HG03175 (cell line): ENCODE results near the gene NRG3.

ENCODE experiments used
- ATAC-seq: cut with Tn5 transposase; IDR thresholded peaks from one replicate; pipeline ENCODE4 v1.9.1; 2021; ENCODE audit warnings: mild to moderate bottlenecking, moderate library complexity; ENCODE audit not compliant: unreplicated experiment

Gene NRG3

GRCh38 chr10:82206831-82207230 is 331.8 kb downstream of the NRG3 start:
- ATAC-seq: no peak

- no peak for ATAC-seq
Measured at GRCh38 chr10:82208726-82209125, 333.7 kb downstream of the NRG3 start.

DNA sequence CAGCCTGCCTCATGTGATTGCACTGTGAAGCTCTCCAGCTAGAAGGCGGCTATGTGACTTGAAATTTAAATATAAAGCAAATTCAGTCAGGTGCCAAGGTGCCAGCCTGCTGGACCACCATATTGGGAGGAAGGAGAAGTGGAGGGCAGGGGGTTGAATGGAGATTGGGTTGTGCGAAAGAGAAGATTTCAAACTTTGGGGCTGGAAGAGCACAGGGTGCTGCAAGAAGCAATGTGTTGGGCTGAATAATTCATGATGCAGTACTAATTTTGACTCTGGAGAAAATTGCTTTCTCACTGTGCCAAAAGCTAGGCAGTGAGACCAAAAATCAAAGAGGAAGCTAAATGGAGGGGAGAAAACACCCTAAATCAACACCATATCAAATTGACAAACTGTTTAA is 335.3 kb downstream of the NRG3 start:
- no peak for ATAC-seq

GRCh38 chr10:82211346-82211745 is 336.4 kb downstream of the NRG3 start:
- ATAC-seq: no peak

- no peak for ATAC-seq
Measured at GRCh38 chr10:82212753-82213152, 337.8 kb downstream of the NRG3 start.

GRCh38 chr10:82213784-82214183 is 338.8 kb downstream of the NRG3 start:
- no peak for ATAC-seq

GRCh38 chr10:82221056-82221455 is 346.1 kb downstream of the NRG3 start:
- no peak for ATAC-seq

GRCh38 chr10:82221601-82222149 is 346.7 kb downstream of the NRG3 start:
- no peak for ATAC-seq

- no peak for ATAC-seq
Measured at GRCh38 chr10:82228701-82229100, 353.7 kb downstream of the NRG3 start.

- no peak for ATAC-seq
Measured at GRCh38 chr10:82234173-82234572, 359.2 kb downstream of the NRG3 start.

GRCh38 chr10:82236084-82236731 is 361.2 kb downstream of the NRG3 start:
- no peak for ATAC-seq

DNA sequence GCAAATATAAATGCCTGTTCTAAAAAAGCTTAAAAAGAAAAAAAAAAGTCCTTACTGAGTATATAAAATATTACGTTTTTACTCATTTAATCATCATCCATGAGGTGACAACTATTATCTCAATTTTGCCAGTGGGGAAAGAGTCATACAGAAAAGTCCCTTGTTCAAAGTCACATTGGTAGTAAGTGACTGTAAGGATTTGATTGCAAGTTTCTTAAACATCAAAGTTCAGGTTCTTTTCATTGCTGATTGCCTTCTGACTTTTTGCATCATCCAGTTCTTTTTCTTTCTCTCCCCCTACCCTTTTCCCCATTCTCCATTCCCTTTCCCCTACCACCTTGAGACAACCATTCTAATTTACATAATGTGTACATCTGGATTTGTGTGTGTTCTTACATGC is 363.3 kb downstream of the NRG3 start:
- no peak for ATAC-seq

GRCh38 chr10:82240408-82240807 is 365.4 kb downstream of the NRG3 start:
- no peak for ATAC-seq

DNA sequence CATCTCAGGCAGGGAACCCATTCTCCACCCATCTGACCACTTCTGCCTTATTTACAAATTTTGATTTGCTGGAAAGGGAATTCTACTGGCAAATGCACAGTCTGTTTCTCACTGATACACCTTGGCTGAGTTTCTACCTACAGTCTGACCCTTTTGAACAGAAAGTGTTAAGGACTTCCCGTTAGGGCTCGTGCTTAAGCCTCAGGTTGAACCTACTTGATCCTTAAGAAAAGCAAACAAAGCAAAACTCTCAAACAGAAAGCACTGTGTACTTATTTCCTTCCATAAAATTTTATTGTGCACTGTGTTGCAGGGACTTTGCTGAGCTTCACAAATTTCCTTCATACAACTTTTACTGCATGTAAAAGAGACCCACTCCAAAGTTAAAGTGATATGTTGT is 367.8 kb downstream of the NRG3 start:
- ATAC-seq: no peak

DNA sequence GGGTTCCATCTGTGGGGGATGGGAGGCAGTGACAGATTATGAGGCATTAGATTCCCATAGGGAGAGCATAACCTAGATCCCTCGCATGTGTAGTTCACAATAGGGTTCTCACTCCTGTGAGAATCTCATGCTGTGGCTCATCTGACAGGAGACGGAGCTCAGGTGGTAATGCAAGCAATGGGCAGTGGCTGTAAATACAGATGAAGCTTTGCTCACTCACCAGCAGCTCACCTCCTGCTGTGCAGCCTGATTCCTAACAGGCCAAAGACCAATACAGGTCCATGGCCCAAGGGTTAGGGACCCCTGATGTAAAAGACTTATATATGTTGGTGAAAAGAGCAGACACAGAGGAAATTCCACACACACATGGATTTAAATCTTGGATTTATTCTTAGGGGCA is 370.2 kb downstream of the NRG3 start:
- ATAC-seq: no peak

DNA sequence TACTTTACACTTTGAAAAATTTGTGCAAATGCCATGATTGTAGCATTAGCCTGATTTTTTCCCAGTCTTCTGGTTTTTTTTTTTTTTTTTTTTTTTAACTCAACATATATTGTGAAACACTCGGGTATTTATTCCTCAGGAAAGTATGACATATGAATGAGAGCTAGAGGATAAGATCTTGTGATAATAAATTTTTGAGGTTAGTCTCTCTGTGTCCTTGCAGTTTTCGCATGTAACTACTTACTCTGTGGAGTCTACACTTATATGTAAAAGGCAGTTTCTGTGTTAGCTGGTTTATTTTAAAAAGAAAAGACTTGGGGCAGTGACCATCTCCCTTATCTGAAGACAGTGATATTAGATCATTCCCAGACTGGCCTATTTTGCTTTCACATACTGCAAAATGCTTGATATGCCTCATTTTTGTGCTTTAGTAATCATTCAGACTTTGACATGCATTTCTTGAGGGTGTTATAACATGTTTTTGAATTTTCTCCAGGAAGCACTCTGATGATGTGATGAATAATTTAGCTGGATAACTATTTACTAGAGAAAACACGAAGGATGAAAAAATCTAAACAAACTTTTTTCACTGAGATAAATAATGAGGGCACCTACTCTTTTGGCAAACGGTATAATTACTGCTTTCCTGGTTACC is 371.0 kb downstream of the NRG3 start:
- no peak for ATAC-seq

DNA sequence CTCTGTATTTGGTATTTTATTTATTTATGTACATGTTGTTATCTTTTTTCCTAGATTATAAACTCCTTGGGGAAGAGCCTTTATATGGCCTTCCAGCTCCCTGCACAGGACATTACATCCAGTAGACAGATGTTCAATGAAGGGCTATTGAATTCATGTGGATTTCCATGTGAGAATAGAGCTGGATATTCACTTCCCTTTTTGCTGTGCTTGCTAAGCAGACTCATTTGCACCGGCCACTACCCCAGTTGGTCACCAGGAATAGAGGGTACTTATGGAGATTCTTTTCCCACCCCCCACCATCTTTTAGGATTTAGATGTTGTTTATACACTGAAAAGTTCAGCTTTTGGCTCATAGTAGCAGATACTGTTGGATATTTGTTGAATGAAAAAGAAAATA is 374.1 kb downstream of the NRG3 start:
- no peak for ATAC-seq

DNA sequence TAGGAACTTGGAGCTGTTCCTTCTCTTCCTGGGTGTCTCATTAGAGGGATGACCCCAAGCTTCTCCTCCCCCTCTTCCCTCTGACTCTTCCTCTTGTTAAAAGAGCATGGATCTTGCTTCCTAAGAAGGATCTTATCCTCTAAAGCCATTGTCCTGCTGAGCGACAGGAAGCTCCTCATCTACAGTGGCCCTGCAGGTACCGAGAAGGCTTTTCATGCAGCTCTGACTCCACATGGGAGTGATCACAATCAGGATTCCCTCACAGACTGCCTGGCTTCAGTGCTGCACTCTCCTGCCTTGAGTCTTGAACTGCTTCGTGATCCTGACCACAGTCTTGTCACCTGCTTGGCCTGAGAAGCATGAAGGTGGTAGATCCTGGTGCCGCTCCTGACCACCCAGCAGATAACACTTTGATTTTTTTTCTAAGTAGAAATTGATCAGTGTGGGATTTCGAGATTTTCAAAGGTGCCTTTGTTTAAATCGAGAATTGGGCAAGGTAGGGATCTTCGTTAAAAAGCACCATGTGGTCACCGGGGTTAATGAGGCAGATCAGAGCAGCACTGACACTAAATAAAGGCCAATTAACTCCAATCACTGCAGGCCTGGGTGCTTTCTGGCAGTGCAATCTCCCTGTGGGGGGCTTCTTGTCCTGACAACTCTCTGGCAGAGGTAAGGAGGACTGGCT is 376.4 kb downstream of the NRG3 start:
- ATAC-seq: no peak

DNA sequence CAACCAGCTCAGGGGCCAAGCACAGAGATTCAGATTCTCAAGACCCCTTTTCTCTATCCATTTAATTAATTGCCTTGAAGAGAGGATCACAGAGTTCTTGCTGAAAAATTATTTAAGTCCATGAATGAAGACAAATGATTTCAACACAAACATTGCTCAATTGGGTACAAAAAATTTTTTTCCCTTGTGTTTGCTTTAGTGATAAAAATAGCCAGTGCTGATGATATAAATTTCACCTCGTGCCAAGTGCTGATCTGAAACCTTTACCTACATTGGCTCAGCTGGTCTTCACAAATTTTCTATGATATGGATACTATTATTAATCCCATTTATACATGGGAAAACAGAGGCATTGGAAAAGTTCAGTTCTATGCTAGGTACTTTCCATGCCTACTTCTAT is 377.1 kb downstream of the NRG3 start:
- ATAC-seq: no peak

GRCh38 chr10:82254237-82254636 is 379.2 kb downstream of the NRG3 start:
- ATAC-seq: no peak

GRCh38 chr10:82256275-82256674 is 381.3 kb downstream of the NRG3 start:
- ATAC-seq: no peak

DNA sequence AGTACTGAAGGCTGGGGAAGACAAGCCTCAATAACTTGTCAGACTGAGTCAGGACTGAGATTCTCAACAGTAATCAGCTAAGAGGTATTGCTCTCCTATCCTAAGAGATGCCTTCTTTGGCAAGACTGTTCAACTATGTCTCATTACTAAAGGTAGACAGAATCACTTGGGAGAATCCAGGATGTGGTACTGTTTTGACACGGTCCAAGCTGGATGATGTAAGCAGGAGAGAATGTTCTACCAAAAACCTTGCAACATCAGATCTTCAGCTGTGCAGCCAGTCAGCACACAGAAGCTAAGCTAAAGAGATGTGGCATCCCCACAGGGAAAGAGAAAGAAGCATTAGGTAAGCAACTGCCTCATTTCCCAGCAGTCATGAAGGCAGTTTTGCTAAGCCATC is 391.4 kb downstream of the NRG3 start:
- ATAC-seq: no peak
